CD4-positive, CD25-positive, alpha-beta regulatory T cell (primary cell): ENCODE results near the gene ZSCAN18. TPM values are rescaled to one million over a fixed set of nuclear protein-coding genes. Genes with fewer than 3 reads are reported as not detected.

Experiments
- ATAC-seq, 2 donors: fragments of 150-1000 bp; cut with Tn5 transposase; one replicate each; pipeline ENCODE4 v1.10.0; 2021; ENCODE audit warnings: low read depth in 2 of 2, moderate number of reproducible peaks in 2 of 2, moderate library complexity in 1 of 2
- DNase-seq, 3 donors: peaks; one replicate each; pipeline versions ENCODE4 v3.0.0 to v3.0.0-alpha.2; 2012 to 2022; ENCODE audit warnings: mixed read lengths in 1 of 3
- H3K27ac ChIP-seq: one replicate; pipeline ENCODE4 v1.7.0; 2013; ENCODE audit warnings: mild to moderate bottlenecking, low read length; ENCODE audit not compliant: insufficient read depth, poor library complexity, severe bottlenecking
- H3K27me3 ChIP-seq: one replicate; pipeline ENCODE4 v1.7.0; 2013; ENCODE audit warnings: low read length; ENCODE audit not compliant: control insufficient read depth, insufficient read depth
- H3K36me3 ChIP-seq: one replicate; pipeline ENCODE4 v1.7.0; 2013; ENCODE audit warnings: mild to moderate bottlenecking, low read length, moderate library complexity; ENCODE audit not compliant: control insufficient read depth, insufficient read depth
- H3K4me1 ChIP-seq: 2 replicates; pipeline ENCODE4 v1.7.0; 2013; ENCODE audit warnings: mild to moderate bottlenecking, low read length; ENCODE audit not compliant: insufficient read depth, control insufficient read depth, poor library complexity, severe bottlenecking
- H3K4me3 ChIP-seq: one replicate; pipeline ENCODE4 v1.7.0; 2013; ENCODE audit warnings: low read depth, mild to moderate bottlenecking, low read length, moderate library complexity
- H3K9me3 ChIP-seq, 2 experiments: 1 replicate in 1 of 2; 2 replicates in 1 of 2; pipeline ENCODE4 v1.7.0; 2013; ENCODE audit warnings: low read length in 2 of 2, mild to moderate bottlenecking in 1 of 2, moderate library complexity in 1 of 2; ENCODE audit not compliant: control insufficient read depth in 2 of 2
- H3K27ac Mint-ChIP-seq, 3 donors: one replicate each; pipeline ENCODE4 v1.8.0; 2020 to 2022; ENCODE audit warnings: mild to moderate bottlenecking in 3 of 3, mixed read lengths in 3 of 3, moderate library complexity in 2 of 3
- H3K27me3 Mint-ChIP-seq: one replicate; pipeline ENCODE4 v1.8.0; 2022; ENCODE audit warnings: mild to moderate bottlenecking, mixed read lengths
- H3K36me3 Mint-ChIP-seq: one replicate; pipeline ENCODE4 v1.8.0; 2020; ENCODE audit warnings: mixed read lengths
- H3K4me1 Mint-ChIP-seq, 4 donors: one replicate each; pipeline ENCODE4 v1.8.0; 2020 to 2022; ENCODE audit warnings: mixed read lengths in 4 of 4, mild to moderate bottlenecking in 1 of 4
- H3K4me3 Mint-ChIP-seq, 4 donors: one replicate each; pipeline ENCODE4 v1.8.0; 2020 to 2022; ENCODE audit warnings: mild to moderate bottlenecking in 4 of 4, mixed read lengths in 4 of 4, moderate library complexity in 3 of 4
- H3K9me3 Mint-ChIP-seq, 7 donors: one replicate each; pipeline ENCODE4 v1.8.0; 2020 to 2022; ENCODE audit warnings: mixed read lengths in 7 of 7, mild to moderate bottlenecking in 3 of 7, moderate library complexity in 2 of 7
- polyA plus RNA-seq, 4 donors: library from polyadenylated mRNA; unstranded; fragments of 300-500 nt; fragmentation: Illumina TruSeq; gene quantifications; one replicate each; pipeline ENCODE4 v1.2.3, GENCODE V29; 2021
- total RNA-seq: library from RNA; stranded (reverse); gene quantifications from one replicate; pipeline ENCODE4 v1.2.3, GENCODE V29; 2022

ZSCAN18 gene
- total and polyA plus RNA-seq, 5 donors from 2014 or later = 3.9 to 17.7 (median 13.4) TPM

GRCh38 chr19:58095328-58095727 lies 2.7 kb downstream of the ZSCAN18 start:
- Mint-ChIP-seq H3K4me1 (peaks cover 5 to 23% (median 8%) of the 10 kb centered on the region in 4 donors), H3K9me3 (peaks cover 0 to 44% (median 8%) of the 10 kb centered on the region in 7 donors), H3K4me3 (no peak overlapping the region), H3K36me3 (peaks cover 15% of the 10 kb centered on the region), H3K27me3 (peaks cover 5% of the 10 kb centered on the region), H3K27ac (no peak overlapping the region)
- H3K4me3 ChIP-seq = no peak overlapping the region
- DNase-seq (no peak), ATAC-seq (no peak)
- H3K9me3 ChIP-seq = peaks cover 19 to 66% of the 10 kb centered on the region in 2 experiments
- H3K27me3 ChIP-seq = no peaks in the 10 kb centered on the region
- H3K36me3 ChIP-seq = peaks cover 4% of the 10 kb centered on the region
- no peak overlapping the region for H3K27ac ChIP-seq
- peaks cover 12% of the 10 kb centered on the region for H3K4me1 ChIP-seq

GRCh38 chr19:58093071-58093470 lies 5.0 kb downstream of the ZSCAN18 start:
- Mint-ChIP-seq H3K4me3 (peak overlapping the region in 1 of 4 donors; percentile 31), H3K9me3 (peaks cover 0 to 47% (median 7%) of the 10 kb centered on the region in 7 donors), H3K27me3 (no peaks in the 10 kb centered on the region), H3K4me1 (peaks cover 0 to 15% (median 3%) of the 10 kb centered on the region in 4 donors), H3K27ac (no peak overlapping the region), H3K36me3 (peaks cover 11% of the 10 kb centered on the region)
- Histone ChIP-seq H3K27me3 (no peaks in the 10 kb centered on the region), H3K9me3 (peaks cover 10 to 65% of the 10 kb centered on the region in 2 experiments), H3K27ac (no peak overlapping the region), H3K4me1 (peaks cover 6% of the 10 kb centered on the region), H3K36me3 (peaks cover 4% of the 10 kb centered on the region), H3K4me3 (no peak overlapping the region)
- ATAC-seq (no peak), DNase-seq (no peak)

- Mint-ChIP-seq H3K4me1 (peaks cover 0 to 7% (median 0%) of the 10 kb centered on the region in 4 donors), H3K4me3 (no peak overlapping the region), H3K27ac (no peak overlapping the region), H3K36me3 (peaks cover 7% of the 10 kb centered on the region), H3K9me3 (peaks cover 0 to 45% (median 3%) of the 10 kb centered on the region in 7 donors), H3K27me3 (no peaks in the 10 kb centered on the region)
- Histone ChIP-seq H3K4me1 (no peaks in the 10 kb centered on the region), H3K27ac (no peak overlapping the region), H3K4me3 (no peak overlapping the region), H3K27me3 (no peaks in the 10 kb centered on the region), H3K9me3 (peaks cover 6 to 74% of the 10 kb centered on the region in 2 experiments), H3K36me3 (peaks cover 4% of the 10 kb centered on the region)
- ATAC-seq (no peak), DNase-seq (no peak)
Observed at GRCh38 chr19:58091251-58091995, 6.6 kb downstream of the ZSCAN18 start.

GRCh38 chr19:58089846-58090245 lies 8.2 kb downstream of the ZSCAN18 start:
- Mint-ChIP-seq H3K4me1 (peaks cover 0 to 3% (median 0%) of the 10 kb centered on the region in 4 donors), H3K27me3 (no peaks in the 10 kb centered on the region), H3K9me3 (peaks cover 0 to 38% (median 3%) of the 10 kb centered on the region in 7 donors), H3K36me3 (peaks cover 7% of the 10 kb centered on the region), H3K27ac (no peak overlapping the region), H3K4me3 (no peak overlapping the region)
- peaks cover 5 to 72% of the 10 kb centered on the region in 2 experiments for H3K9me3 ChIP-seq
- DNase-seq (no peak), ATAC-seq (no peak)
- H3K27ac ChIP-seq = no peak overlapping the region
- H3K27me3 ChIP-seq = no peaks in the 10 kb centered on the region
- H3K36me3 ChIP-seq = peaks cover under 1% of the 10 kb centered on the region
- no peak overlapping the region for H3K4me3 ChIP-seq
- no peaks in the 10 kb centered on the region for H3K4me1 ChIP-seq

GRCh38 chr19:58088521-58089052 lies 9.4 kb downstream of the ZSCAN18 start:
- Mint-ChIP-seq H3K27me3 (no peaks in the 10 kb centered on the region), H3K4me1 (peaks cover 0 to 3% (median 0%) of the 10 kb centered on the region in 4 donors), H3K36me3 (peaks cover 6% of the 10 kb centered on the region), H3K4me3 (no peak overlapping the region), H3K9me3 (peaks cover 0 to 36% (median 3%) of the 10 kb centered on the region in 7 donors), H3K27ac (no peak overlapping the region)
- Histone ChIP-seq H3K27ac (no peak overlapping the region), H3K4me3 (no peak overlapping the region), H3K9me3 (peaks cover 9 to 77% of the 10 kb centered on the region in 2 experiments), H3K4me1 (no peaks in the 10 kb centered on the region), H3K36me3 (no peaks in the 10 kb centered on the region), H3K27me3 (no peaks in the 10 kb centered on the region)
- ATAC-seq (no peak), DNase-seq (no peak)

DNA sequence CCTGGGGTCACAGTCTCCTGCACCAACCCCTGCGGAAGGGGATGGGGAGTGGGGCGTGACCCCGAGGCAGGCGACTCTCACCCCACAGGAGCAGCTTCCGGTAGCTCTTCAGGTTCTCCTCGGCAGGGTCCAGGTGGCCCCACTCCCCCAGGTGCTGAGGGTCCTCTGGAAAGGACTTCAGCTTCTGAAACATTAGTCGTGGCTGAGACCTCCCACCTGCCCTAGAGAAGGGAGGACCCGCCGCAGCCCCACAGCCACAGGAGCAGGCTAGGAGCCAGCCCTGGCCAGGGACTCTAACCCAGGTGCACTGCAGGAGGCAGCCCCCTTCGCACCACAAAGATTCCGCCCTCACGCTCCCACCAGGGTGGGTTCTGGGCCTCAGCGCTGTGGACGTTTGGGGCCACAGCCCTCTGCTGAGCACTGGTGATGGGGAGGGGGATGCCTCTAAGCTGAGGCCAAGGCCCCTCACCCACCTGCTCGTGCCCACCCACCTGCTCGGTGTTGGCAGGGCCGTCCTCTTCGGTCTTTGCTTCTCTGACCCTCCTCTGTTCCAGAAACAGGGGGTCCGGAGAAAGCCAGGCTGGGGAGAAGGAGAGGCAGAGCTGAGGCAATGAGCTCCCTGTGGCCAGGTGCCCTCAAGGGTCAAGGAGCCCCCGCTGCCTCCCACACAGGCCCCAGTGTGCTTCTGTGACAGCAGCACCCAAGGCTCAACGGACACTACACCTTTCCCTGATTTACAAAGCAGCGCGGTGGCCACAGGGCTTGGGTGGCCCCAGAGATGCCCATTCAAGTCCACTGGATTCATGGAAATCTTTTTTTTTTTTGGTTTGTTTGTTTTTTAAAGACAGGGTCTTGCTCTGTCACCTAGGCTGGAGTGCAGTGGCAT lies 11.0 kb downstream of the ZSCAN18 start:
- Histone ChIP-seq H3K4me1 (no peaks in the 10 kb centered on the region), H3K36me3 (no peaks in the 10 kb centered on the region), H3K27me3 (no peaks in the 10 kb centered on the region), H3K27ac (no peak overlapping the region), H3K4me3 (no peak overlapping the region), H3K9me3 (peaks cover 16 to 79% of the 10 kb centered on the region in 2 experiments)
- Mint-ChIP-seq H3K4me3 (no peak overlapping the region), H3K27me3 (no peaks in the 10 kb centered on the region), H3K36me3 (peaks cover 3% of the 10 kb centered on the region), H3K4me1 (peaks cover 0 to 3% (median 0%) of the 10 kb centered on the region in 4 donors), H3K9me3 (peaks cover 0 to 37% (median 3%) of the 10 kb centered on the region in 7 donors), H3K27ac (no peak overlapping the region)
- DNase-seq (no peak), ATAC-seq (no peak)

DNA sequence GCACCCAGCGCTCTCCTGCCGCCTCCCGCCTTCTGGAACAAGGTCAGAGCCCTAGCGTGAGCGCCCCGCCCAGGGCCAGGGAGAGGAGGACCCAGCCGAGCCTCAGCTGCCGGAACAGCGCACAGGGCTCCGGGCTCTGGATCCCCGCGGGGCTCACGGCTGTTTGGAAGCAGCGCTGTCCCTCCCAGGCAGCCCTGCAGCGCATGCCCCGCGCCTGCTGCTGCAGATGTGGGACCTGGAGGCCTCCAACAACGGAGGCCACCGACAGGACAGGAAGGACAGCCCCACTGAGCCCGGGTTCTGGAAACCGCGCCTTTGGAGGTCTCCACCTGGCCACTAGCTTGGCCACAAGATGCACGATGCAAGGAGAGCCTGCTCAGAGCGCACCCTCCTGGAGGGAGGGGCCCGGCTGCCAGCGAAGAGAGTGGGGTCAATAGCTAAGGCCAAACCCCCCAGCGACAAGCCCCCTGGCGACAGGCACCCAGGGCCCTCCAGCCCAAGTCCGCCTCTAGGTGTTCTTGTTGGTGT lies 12.6 kb downstream of the ZSCAN18 start:
- Mint-ChIP-seq H3K27me3 (no peaks in the 10 kb centered on the region), H3K4me1 (no peaks in the 10 kb centered on the region), H3K27ac (no peak overlapping the region), H3K36me3 (peaks cover 4% of the 10 kb centered on the region), H3K4me3 (no peak overlapping the region), H3K9me3 (peaks cover 0 to 43% (median 9%) of the 10 kb centered on the region in 7 donors)
- no peak overlapping the region for H3K4me3 ChIP-seq
- no peak for DNase-seq
- H3K27ac ChIP-seq = no peak overlapping the region
- no peaks in the 10 kb centered on the region for H3K27me3 ChIP-seq
- H3K36me3 ChIP-seq = no peaks in the 10 kb centered on the region
- ATAC-seq = no peak
- no peaks in the 10 kb centered on the region for H3K4me1 ChIP-seq
- peaks cover 20 to 83% of the 10 kb centered on the region in 2 experiments for H3K9me3 ChIP-seq
